SK-N-SH treated with all-trans-retinoic acid at 6 μM for 48 hours (cell line): Measurements from ENCODE around the gene SERPINE2.

Experiments used
- ATAC-seq: fragments of 200-7000 bp; cut with Tn5 transposase; 3 replicates; pipeline ENCODE4 v1.9.1; 2020; ENCODE audit warnings: mild to moderate bottlenecking, moderate library complexity
- ARNTL ChIP-seq: fragments of 450-650 bp; formaldehyde crosslinking; IDR thresholded peaks from 2 replicates; pipeline ENCODE4 v1.5.0; 2020; ENCODE audit warnings: low read depth, mild to moderate bottlenecking, moderate library complexity, borderline replicate concordance
- BACH2 ChIP-seq: fragments of 250-450 bp; sonication (Bioruptor Pico); IDR thresholded peaks from 2 replicates; pipeline ENCODE4 v1.9.0; 2021; ENCODE audit warnings: mild to moderate bottlenecking, borderline replicate concordance
- CSDC2 ChIP-seq: fragments of 250-450 bp; sonication (Bioruptor Pico); IDR thresholded peaks from 2 replicates; pipeline ENCODE4 v1.5.0; 2020; ENCODE audit warnings: mild to moderate bottlenecking, moderate library complexity
- ESRRG ChIP-seq: fragments of 250-450 bp; sonication (Bioruptor Pico); IDR thresholded peaks from 2 replicates; pipeline ENCODE4 v1.6.1; 2021; ENCODE audit warnings: mild to moderate bottlenecking
- GLIS3 ChIP-seq: fragments of 250-450 bp; sonication (Bioruptor Pico); IDR thresholded peaks from 2 replicates; pipeline ENCODE4 v1.5.0; 2020; ENCODE audit warnings: mild to moderate bottlenecking, moderate library complexity
- ISL1 ChIP-seq: fragments of 250-450 bp; sonication (Bioruptor Pico); IDR thresholded peaks from 2 replicates; pipeline ENCODE4 v2.1.2; 2022; ENCODE audit warnings: mild to moderate bottlenecking, moderate library complexity
- OSR1 ChIP-seq: fragments of 250-450 bp; sonication (Bioruptor Pico); IDR thresholded peaks from 2 replicates; pipeline ENCODE4 v1.8.0; 2022; ENCODE audit warnings: moderate library complexity, mild to moderate bottlenecking, inconsistent platforms
- PPARA ChIP-seq: fragments of 250-450 bp; sonication (Bioruptor Pico); IDR thresholded peaks from 2 replicates; pipeline ENCODE4 v1.5.0; 2020; ENCODE audit warnings: mild to moderate bottlenecking, borderline replicate concordance
- RARB ChIP-seq: fragments of 250-450 bp; sonication (Bioruptor Pico); IDR thresholded peaks from 2 replicates; pipeline ENCODE4 v1.8.0; 2021; ENCODE audit warnings: mild to moderate bottlenecking, moderate library complexity
- SNAI2 ChIP-seq: fragments of 250-450 bp; sonication (Bioruptor Pico); IDR thresholded peaks from 2 replicates; pipeline ENCODE4 v1.5.0; 2020; ENCODE audit warnings: mild to moderate bottlenecking, moderate library complexity
- TOX ChIP-seq: fragments of 250-450 bp; sonication (Bioruptor Pico); IDR thresholded peaks from 2 replicates; pipeline ENCODE4 v1.8.0; 2021; ENCODE audit warnings: mild to moderate bottlenecking, moderate library complexity, borderline replicate concordance
- ZC3H10 ChIP-seq: fragments of 250-450 bp; sonication (Bioruptor Pico); IDR thresholded peaks from 2 replicates; pipeline ENCODE4 v1.5.1; 2021; ENCODE audit warnings: mild to moderate bottlenecking, moderate library complexity
- ZFP3 ChIP-seq: fragments of 250-450 bp; sonication (Bioruptor Pico); IDR thresholded peaks from 2 replicates; pipeline ENCODE4 v1.5.0; 2020; ENCODE audit warnings: mild to moderate bottlenecking, moderate library complexity
- ZFP30 ChIP-seq: fragments of 450-650 bp; formaldehyde crosslinking; IDR thresholded peaks from 2 replicates; pipeline ENCODE4 v1.5.0; 2022; ENCODE audit warnings: mild to moderate bottlenecking, moderate library complexity
- ZNF565 ChIP-seq: fragments of 450-650 bp; formaldehyde crosslinking; conservative IDR thresholded peaks from 2 replicates; pipeline ENCODE4 v1.5.0; 2020; ENCODE audit warnings: low read depth, mild to moderate bottlenecking, moderate library complexity
- ZNF70 ChIP-seq: fragments of 450-650 bp; formaldehyde crosslinking; IDR thresholded peaks from 2 replicates; pipeline ENCODE4 v1.5.0; 2020; ENCODE audit warnings: mild to moderate bottlenecking, moderate library complexity
- ZNF8 ChIP-seq: fragments of 450-650 bp; formaldehyde crosslinking; IDR thresholded peaks from 2 replicates; pipeline ENCODE4 v1.5.0; 2020; ENCODE audit warnings: mild to moderate bottlenecking, moderate library complexity
- TF ChIP-seq, protein P1 (sequence below): fragments of 250-450 bp; sonication (Bioruptor Pico); IDR thresholded peaks from 2 replicates; pipeline ENCODE4 v1.5.1; 2020; ENCODE audit warnings: low read depth, mild to moderate bottlenecking, moderate library complexity
- TF ChIP-seq, protein P2 (sequence below): fragments of 250-450 bp; sonication (Bioruptor Pico); IDR thresholded peaks from 2 replicates; pipeline ENCODE4 v1.5.1; 2021; ENCODE audit warnings: mild to moderate bottlenecking, moderate library complexity
- TF ChIP-seq, protein P3 (sequence below): fragments of 250-450 bp; sonication (Bioruptor Pico); IDR thresholded peaks from 2 replicates; pipeline ENCODE4 v1.8.0; 2021; ENCODE audit warnings: low read depth, mild to moderate bottlenecking, moderate library complexity, borderline replicate concordance
- TF ChIP-seq, protein P4 (sequence below): fragments of 250-450 bp; sonication (Bioruptor Pico); IDR thresholded peaks from 2 replicates; pipeline ENCODE4 v1.8.0; 2020; ENCODE audit warnings: mild to moderate bottlenecking, moderate library complexity, borderline replicate concordance
- TF ChIP-seq, protein P5 (sequence below): fragments of 250-450 bp; sonication (Bioruptor Pico); IDR thresholded peaks from 2 replicates; pipeline ENCODE4 v1.5.0; 2020; ENCODE audit warnings: mild to moderate bottlenecking, moderate library complexity

Gene SERPINE2

DNA sequence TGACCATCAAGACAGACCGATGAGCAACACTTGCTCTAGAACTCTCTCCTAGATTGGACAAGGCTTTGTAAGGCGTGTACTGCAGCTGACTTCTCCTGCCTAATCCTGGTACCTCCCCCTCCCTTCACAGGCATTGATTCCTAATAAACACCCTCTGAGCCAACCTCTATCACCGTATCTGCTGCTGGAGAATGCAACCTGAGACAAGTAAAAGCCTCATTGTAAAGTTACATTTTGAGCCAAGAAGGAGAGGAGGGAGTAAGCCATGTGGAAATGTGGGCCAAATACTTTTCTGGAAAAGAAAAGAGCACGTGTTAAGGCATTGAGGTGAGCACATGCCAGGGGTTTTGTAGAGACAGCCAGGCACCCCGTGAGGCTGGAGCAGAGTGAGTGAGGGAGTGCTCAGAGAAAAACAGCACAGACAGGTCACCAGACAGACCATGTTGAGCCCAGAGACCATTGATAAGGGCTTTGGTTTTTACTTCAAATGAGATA is 91.3 kb downstream of the SERPINE2 start:
- TF ChIP-seq ESRRG (CRISPR knock-in tag): no peak
- ATAC-seq: no peak

DNA sequence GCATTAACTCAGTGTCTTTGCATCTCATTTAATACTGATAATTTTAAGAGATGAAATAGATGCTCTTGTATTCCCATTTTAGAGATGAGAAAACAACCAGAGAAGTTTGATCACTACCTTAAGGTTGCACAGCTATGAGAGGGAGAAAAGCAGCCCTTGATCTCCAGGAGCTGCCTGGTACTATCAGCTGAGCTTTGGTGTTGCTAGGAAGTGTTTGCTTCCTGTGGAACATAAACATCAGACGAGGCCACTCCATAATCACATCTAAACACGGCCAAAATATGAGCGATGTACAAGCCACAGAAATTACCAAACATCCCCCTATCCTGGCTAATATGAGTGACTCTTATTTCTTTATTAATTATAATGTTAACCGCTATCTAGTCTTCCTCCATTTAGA is 93.3 kb downstream of the SERPINE2 start:
- no peak for TF ChIP-seq RARB (CRISPR knock-in tag)
- TF ChIP-seq ISL1: no peak
- no peak for TF ChIP-seq ZNF70 (CRISPR knock-in tag)
- TF ChIP-seq BACH2 (CRISPR knock-in tag): no peak
- TF ChIP-seq CSDC2 (CRISPR knock-in tag): no peak
- TF ChIP-seq ARNTL (CRISPR knock-in tag): no peak
- TF ChIP-seq ZC3H10: no peak
- no peak for TF ChIP-seq SNAI2 (CRISPR knock-in tag)
- TF ChIP-seq ZNF565 (CRISPR knock-in tag): no peak
- TF ChIP-seq, protein P1, sequence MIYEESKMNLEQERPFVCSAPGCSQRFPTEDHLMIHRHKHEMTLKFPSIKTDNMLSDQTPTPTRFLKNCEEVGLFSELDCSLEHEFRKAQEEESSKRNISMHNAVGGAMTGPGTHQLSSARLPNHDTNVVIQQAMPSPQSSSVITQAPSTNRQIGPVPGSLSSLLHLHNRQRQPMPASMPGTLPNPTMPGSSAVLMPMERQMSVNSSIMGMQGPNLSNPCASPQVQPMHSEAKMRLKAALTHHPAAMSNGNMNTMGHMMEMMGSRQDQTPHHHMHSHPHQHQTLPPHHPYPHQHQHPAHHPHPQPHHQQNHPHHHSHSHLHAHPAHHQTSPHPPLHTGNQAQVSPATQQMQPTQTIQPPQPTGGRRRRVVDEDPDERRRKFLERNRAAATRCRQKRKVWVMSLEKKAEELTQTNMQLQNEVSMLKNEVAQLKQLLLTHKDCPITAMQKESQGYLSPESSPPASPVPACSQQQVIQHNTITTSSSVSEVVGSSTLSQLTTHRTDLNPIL (CRISPR knock-in tag): no peak
- no peak for TF ChIP-seq ZNF8 (CRISPR knock-in tag)
- TF ChIP-seq ZFP30 (CRISPR knock-in tag): no peak
- no peak for TF ChIP-seq GLIS3
- no peak for TF ChIP-seq TOX
- no peak for TF ChIP-seq ZFP3 (CRISPR knock-in tag)
- TF ChIP-seq, protein P2, sequence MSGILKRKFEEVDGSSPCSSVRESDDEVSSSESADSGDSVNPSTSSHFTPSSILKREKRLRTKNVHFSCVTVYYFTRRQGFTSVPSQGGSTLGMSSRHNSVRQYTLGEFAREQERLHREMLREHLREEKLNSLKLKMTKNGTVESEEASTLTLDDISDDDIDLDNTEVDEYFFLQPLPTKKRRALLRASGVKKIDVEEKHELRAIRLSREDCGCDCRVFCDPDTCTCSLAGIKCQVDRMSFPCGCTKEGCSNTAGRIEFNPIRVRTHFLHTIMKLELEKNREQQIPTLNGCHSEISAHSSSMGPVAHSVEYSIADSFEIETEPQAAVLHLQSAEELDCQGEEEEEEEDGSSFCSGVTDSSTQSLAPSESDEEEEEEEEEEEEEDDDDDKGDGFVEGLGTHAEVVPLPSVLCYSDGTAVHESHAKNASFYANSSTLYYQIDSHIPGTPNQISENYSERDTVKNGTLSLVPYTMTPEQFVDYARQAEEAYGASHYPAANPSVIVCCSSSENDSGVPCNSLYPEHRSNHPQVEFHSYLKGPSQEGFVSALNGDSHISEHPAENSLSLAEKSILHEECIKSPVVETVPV (CRISPR knock-in tag): no peak
- TF ChIP-seq PPARA: no peak
- TF ChIP-seq, protein P3, sequence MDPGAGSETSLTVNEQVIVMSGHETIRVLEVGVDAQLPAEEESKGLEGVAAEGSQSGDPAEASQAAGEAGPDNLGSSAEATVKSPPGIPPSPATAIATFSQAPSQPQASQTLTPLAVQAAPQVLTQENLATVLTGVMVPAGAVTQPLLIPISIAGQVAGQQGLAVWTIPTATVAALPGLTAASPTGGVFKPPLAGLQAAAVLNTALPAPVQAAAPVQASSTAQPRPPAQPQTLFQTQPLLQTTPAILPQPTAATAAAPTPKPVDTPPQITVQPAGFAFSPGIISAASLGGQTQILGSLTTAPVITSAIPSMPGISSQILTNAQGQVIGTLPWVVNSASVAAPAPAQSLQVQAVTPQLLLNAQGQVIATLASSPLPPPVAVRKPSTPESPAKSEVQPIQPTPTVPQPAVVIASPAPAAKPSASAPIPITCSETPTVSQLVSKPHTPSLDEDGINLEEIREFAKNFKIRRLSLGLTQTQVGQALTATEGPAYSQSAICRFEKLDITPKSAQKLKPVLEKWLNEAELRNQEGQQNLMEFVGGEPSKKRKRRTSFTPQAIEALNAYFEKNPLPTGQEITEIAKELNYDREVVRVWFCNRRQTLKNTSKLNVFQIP (CRISPR knock-in tag): no peak
- no peak for TF ChIP-seq ESRRG (CRISPR knock-in tag)
- TF ChIP-seq OSR1 (CRISPR knock-in tag): no peak
- no peak for ATAC-seq

DNA sequence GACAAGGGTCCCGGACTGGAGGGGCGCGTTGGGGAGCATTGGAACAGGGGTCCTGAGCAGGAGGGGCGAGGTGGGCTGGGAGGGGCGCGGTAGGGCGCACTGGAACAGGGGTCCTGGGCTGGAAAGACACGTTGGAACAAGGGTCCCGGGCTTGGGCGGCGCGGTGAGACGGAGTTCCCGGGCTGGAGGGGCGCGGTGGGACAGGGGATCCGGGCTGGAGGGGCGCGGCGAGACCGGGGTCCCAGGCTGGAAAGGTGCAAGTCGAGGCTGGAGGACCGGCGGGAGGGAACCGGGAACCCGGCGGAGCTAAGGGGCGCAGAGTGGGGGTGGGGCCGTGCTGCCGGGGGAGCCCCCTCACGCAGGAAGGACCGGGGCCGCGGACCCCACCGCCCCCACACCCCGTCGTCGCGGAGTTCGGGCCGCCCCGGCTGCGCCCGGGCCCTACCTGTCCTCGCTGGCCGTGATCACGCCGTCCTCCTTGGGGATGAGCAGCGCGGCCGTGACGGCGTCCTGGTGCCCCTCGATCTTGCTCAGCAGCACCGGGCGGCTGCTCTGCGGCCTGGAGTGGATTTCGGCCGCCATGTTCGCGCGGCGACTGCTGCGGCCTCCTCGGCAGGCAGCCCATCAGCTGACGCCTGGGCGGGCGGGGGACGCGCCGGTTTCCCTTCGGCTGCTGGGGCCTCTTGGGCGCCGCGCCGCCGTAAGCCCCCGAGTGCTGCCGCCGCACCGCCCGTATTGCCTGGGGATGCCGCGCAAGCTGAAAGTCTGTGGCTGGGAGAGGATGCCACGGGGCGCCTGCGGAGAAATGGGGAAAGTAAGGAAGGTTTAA is 94.2 kb downstream of the SERPINE2 start, which contains the start of gene WDFY1:
WDFY1 (minus strand) TSS at position 633 of the 829 bp plus-strand sequence; CDS start at position 582, 51 bp downstream.
- peak; percentile 95 for ATAC-seq
- TF ChIP-seq, protein P4, sequence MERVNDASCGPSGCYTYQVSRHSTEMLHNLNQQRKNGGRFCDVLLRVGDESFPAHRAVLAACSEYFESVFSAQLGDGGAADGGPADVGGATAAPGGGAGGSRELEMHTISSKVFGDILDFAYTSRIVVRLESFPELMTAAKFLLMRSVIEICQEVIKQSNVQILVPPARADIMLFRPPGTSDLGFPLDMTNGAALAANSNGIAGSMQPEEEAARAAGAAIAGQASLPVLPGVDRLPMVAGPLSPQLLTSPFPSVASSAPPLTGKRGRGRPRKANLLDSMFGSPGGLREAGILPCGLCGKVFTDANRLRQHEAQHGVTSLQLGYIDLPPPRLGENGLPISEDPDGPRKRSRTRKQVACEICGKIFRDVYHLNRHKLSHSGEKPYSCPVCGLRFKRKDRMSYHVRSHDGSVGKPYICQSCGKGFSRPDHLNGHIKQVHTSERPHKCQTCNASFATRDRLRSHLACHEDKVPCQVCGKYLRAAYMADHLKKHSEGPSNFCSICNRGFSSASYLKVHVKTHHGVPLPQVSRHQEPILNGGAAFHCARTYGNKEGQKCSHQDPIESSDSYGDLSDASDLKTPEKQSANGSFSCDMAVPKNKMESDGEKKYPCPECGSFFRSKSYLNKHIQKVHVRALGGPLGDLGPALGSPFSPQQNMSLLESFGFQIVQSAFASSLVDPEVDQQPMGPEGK: no peak
- TF ChIP-seq, protein P5, sequence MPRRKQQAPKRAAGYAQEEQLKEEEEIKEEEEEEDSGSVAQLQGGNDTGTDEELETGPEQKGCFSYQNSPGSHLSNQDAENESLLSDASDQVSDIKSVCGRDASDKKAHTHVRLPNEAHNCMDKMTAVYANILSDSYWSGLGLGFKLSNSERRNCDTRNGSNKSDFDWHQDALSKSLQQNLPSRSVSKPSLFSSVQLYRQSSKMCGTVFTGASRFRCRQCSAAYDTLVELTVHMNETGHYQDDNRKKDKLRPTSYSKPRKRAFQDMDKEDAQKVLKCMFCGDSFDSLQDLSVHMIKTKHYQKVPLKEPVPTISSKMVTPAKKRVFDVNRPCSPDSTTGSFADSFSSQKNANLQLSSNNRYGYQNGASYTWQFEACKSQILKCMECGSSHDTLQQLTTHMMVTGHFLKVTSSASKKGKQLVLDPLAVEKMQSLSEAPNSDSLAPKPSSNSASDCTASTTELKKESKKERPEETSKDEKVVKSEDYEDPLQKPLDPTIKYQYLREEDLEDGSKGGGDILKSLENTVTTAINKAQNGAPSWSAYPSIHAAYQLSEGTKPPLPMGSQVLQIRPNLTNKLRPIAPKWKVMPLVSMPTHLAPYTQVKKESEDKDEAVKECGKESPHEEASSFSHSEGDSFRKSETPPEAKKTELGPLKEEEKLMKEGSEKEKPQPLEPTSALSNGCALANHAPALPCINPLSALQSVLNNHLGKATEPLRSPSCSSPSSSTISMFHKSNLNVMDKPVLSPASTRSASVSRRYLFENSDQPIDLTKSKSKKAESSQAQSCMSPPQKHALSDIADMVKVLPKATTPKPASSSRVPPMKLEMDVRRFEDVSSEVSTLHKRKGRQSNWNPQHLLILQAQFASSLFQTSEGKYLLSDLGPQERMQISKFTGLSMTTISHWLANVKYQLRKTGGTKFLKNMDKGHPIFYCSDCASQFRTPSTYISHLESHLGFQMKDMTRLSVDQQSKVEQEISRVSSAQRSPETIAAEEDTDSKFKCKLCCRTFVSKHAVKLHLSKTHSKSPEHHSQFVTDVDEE (CRISPR knock-in tag): peak; percentile 34; the same call in 1 of the 2 replicates
- TF ChIP-seq SNAI2 (CRISPR knock-in tag): no peak
- TF ChIP-seq ARNTL (CRISPR knock-in tag): no peak
- TF ChIP-seq ESRRG (CRISPR knock-in tag): no peak
- TF ChIP-seq OSR1 (CRISPR knock-in tag): no peak
- no peak for TF ChIP-seq RARB (CRISPR knock-in tag)
- TF ChIP-seq, protein P1 (CRISPR knock-in tag): no peak
- TF ChIP-seq GLIS3: 0 out of 2 replicates have a peak, but pooled peaks have one; percentile 27
- TF ChIP-seq, protein P3 (CRISPR knock-in tag): no peak
- TF ChIP-seq TOX: no peak
- TF ChIP-seq ZFP30 (CRISPR knock-in tag): no peak
- TF ChIP-seq ISL1: no peak
- TF ChIP-seq, protein P2 (CRISPR knock-in tag): no peak
- TF ChIP-seq ZNF70 (CRISPR knock-in tag): peak; percentile 37; the same call in 1 of the 2 replicates
- TF ChIP-seq ZNF565 (CRISPR knock-in tag): no peak
